ENCODE results near the gene HOXC11. TPM values are rescaled to one million over a fixed set of nuclear protein-coding genes. Genes with fewer than 3 reads are reported as not detected.

The HOXC11 gene
- total RNA-seq, 1 experiment from 2014 or later, result 2.4 TPM

- no peaks in the 10 kb centered on the region; the same call in 1 of the 2 replicates for H3K4me1 ChIP-seq (replicated peaks; ENCODE audit: insufficient read depth)
- H3K27me3 ChIP-seq (ENCODE audit: insufficient read depth, low read depth), result no peaks in the 10 kb centered on the region
- no peaks in the 10 kb centered on the region for H3K9me3 ChIP-seq (ENCODE audit: insufficient read depth, low read depth)
- H3K4me3 ChIP-seq, result no peak overlapping the region
- H3K4me2 ChIP-seq, result no peak overlapping the region
- intact Hi-C loops (cut with micrococcal nuclease; ENCODE audit: unreplicated experiment), result no loop called here
- H4K20me1 ChIP-seq (ENCODE audit: insufficient read depth), result no peaks in the 10 kb centered on the region
- H3K36me3 ChIP-seq (ENCODE audit: low read depth), result no peaks in the 10 kb centered on the region
- no TSS peak for BruUV-seq (replicated peaks)
- CTCF ChIA-PET, result no interaction called here
- POLR2A ChIA-PET (ENCODE audit: unreplicated experiment), result no interaction called here
- H3K9me2 ChIP-seq (ENCODE audit: insufficient read depth), result no peaks in the 10 kb centered on the region
- H2AFZ ChIP-seq, result no peak overlapping the region
- TF ChIP-seq EZH2 (IDR thresholded peaks at IDR 0.05; ENCODE audit: low read depth) (no peak), CTCF (conservative IDR thresholded peaks at IDR 0.05) (no peak)
- no peak overlapping the region for H3K27ac ChIP-seq
- no peaks in the 10 kb centered on the region for H3F3A ChIP-seq (ENCODE audit: insufficient read depth, low read depth)
- H3K79me2 ChIP-seq (ENCODE audit: low read depth), result no peaks in the 10 kb centered on the region
- no peak for DNase-seq
Observed at GRCh38 chr12:54010972-54011664, 38.2 kb downstream of the HOXC11 start.

- Histone ChIP-seq H3K27ac (no peak overlapping the region), H3K9me2 (ENCODE audit: insufficient read depth) (no peaks in the 10 kb centered on the region)
Observed at GRCh38 chr12:54011665-54012532, 39.0 kb downstream of the HOXC11 start.

More at GRCh38 chr12:54011665-54012532, 39.0 kb downstream of the HOXC11 start:
- Histone ChIP-seq H4K20me1 (ENCODE audit: insufficient read depth) (no peaks in the 10 kb centered on the region), H3F3A (ENCODE audit: insufficient read depth, low read depth) (no peaks in the 10 kb centered on the region), H3K9me3 (ENCODE audit: insufficient read depth, low read depth) (no peaks in the 10 kb centered on the region), H3K79me2 (ENCODE audit: low read depth) (no peaks in the 10 kb centered on the region), H3K27me3 (ENCODE audit: insufficient read depth, low read depth) (no peaks in the 10 kb centered on the region), H3K36me3 (ENCODE audit: low read depth) (no peaks in the 10 kb centered on the region), H3K4me3 (no peak overlapping the region), H2AFZ (no peak overlapping the region), H3K4me1 (replicated peaks; ENCODE audit: insufficient read depth) (no peaks in the 10 kb centered on the region; the same call in 1 of the 2 replicates), H3K4me2 (no peak overlapping the region)
- no TSS peak for BruUV-seq (replicated peaks)
- POLR2A ChIA-PET (ENCODE audit: unreplicated experiment), result no interaction called here
- intact Hi-C loops (cut with micrococcal nuclease; ENCODE audit: unreplicated experiment), result no loop called here
- TF ChIP-seq CTCF (conservative IDR thresholded peaks at IDR 0.05) (no peak), EZH2 (IDR thresholded peaks at IDR 0.05; ENCODE audit: low read depth) (no peak)
- CTCF ChIA-PET, result no interaction called here
- DNase-seq, result no peak
